NB4 (cell line): ENCODE results near the gene NUP188.

Experiments
- CTCF ChIP-seq: IDR thresholded peaks from one replicate; pipeline ENCODE4 v1.5.1; 2012; ENCODE audit warnings: low read depth, low read length
- MAX ChIP-seq: IDR thresholded peaks from 2 replicates; pipeline ENCODE4 v1.6.1; 2011; ENCODE audit warnings: low read depth, low read length
- POLR2A ChIP-seq: IDR thresholded peaks from 2 replicates; pipeline ENCODE4 v1.6.1; 2011; ENCODE audit warnings: mild to moderate bottlenecking; ENCODE audit not compliant: insufficient read length; ENCODE audit errors: extremely low read depth

- TF ChIP-seq POLR2A = no peak
- TF ChIP-seq CTCF = no peak
- TF ChIP-seq MAX = no peak
These were observed 48.5 kb upstream of the NUP188 start for GRCh38 chr9:128898845-128899565.
